ENCODE results near the gene ZBTB5. TPM values are rescaled to one million over a fixed set of nuclear protein-coding genes. Genes with fewer than 3 reads are reported as not detected.

Gene ZBTB5
- total and polyA plus RNA-seq, 2 of the 8 experiments (the other 6 are each of a cell fraction or from before 2014, with no cell fraction given): 13.3 to 14.5 TPM

GRCh38 chr9:37417857-37418618 is 47.2 kb downstream of the ZBTB5 start:
- no peak overlapping the region for H2AK5ac ChIP-seq (ENCODE audit: low read depth, low read length)
- no peak overlapping the region for H2BK12ac ChIP-seq (ENCODE audit: low read depth, low read length)
- H3K23ac ChIP-seq (ENCODE audit: insufficient read length): no peak overlapping the region
- H3K4me2 ChIP-seq (ENCODE audit: insufficient read depth in 1 of 2, low read depth in 2 of 2, low read length in 2 of 2): no peak overlapping the region
- POLR2A ChIA-PET (ENCODE audit: partially characterized antibody): interaction anchor here (0.9 to 2.4 kb wide), 5 partner anchors 12 to 48 kb away, joined by 3 to 7 read pairs (median 6); no protein-coding TSS in a partner anchor
- H3K4ac ChIP-seq (replicated peaks; ENCODE audit: insufficient read length, low read depth, low read length): no peak overlapping the region
- FAIRE-seq (no peak), DNase-seq (ENCODE audit: low read depth in 1 of 2, low spot score in 2 of 2) (no peak)
- H2BK15ac ChIP-seq (ENCODE audit: low read length): no peak overlapping the region
- no peak overlapping the region for H2BK5ac ChIP-seq (ENCODE audit: low read depth, low read length)
- no peaks in the 10 kb centered on the region for H3K9me3 ChIP-seq (ENCODE audit: insufficient read depth in 2 of 2, low read depth in 1 of 2, low read length in 1 of 2)
- H3K4me1 ChIP-seq (replicated peaks in 1 of 4; ENCODE audit: control insufficient read depth in 3 of 4, insufficient read depth in 4 of 4, low read length in 3 of 4): peaks cover 2 to 22% (median 14%) of the 10 kb centered on the region in 4 experiments
- H3K79me2 ChIP-seq (ENCODE audit: control insufficient read depth in 1 of 2, insufficient read depth in 2 of 2, low read length in 2 of 2): peaks cover 0 to 4% of the 10 kb centered on the region in 2 experiments; a peak in 1 of 4 replicates
- H3K27ac ChIP-seq (ENCODE audit: low read depth, low read length): no peak overlapping the region
- H3K14ac ChIP-seq (ENCODE audit: insufficient read length): no peak overlapping the region
- H3K18ac ChIP-seq (ENCODE audit: extremely low read depth, low read length): no peak overlapping the region
- H4K8ac ChIP-seq (ENCODE audit: extremely low read depth, insufficient read depth, low read length): no peak overlapping the region
- no peaks in the 10 kb centered on the region for H3K36me3 ChIP-seq (ENCODE audit: control insufficient read depth in 2 of 4, insufficient read depth in 4 of 4, low read length in 3 of 4)
- no peak overlapping the region for H4K91ac ChIP-seq (replicated peaks; ENCODE audit: insufficient read length, low read length)
- H4K20me1 ChIP-seq (replicated peaks in 1 of 2; ENCODE audit: control insufficient read depth in 1 of 2, insufficient read depth in 2 of 2, low read length in 2 of 2): no peaks in the 10 kb centered on the region
- no peak overlapping the region for H2BK20ac ChIP-seq (ENCODE audit: low read length)
- H3K9ac ChIP-seq (replicated peaks in 1 of 4; ENCODE audit: extremely low read depth in 1 of 4, low read depth in 3 of 4, low read length in 3 of 4): no peak overlapping the region
- 91% methylated on average over 9 of the region's 9 CpGs; no CpG with 5 or more reads in 1 of the 2 experiments for WGBS, 2 experiments (ENCODE audit: extremely low coverage in 1 of 2, insufficient coverage in 1 of 2, insufficient read length in 1 of 2, insufficient replicate concordance in 2 of 2, low coverage in 1 of 2, low lambda C conversion rate in 2 of 2, missing lambda C conversion rate in 1 of 2)
- 0 out of 2 replicates have a peak, but pooled peaks cover 2% of the 10 kb centered on the region for H3K79me1 ChIP-seq (ENCODE audit: low read depth, low read length)
- no peak overlapping the region for H4K5ac ChIP-seq (ENCODE audit: insufficient read length, low read depth, low read length)
- CTCF ChIA-PET (ENCODE audit: partially characterized antibody): interaction anchor here (0.5 to 2.0 kb wide), 5 partner anchors 11 to 534 kb away, joined by 3 to 9 read pairs (median 3); no protein-coding TSS in a partner anchor
- no peak overlapping the region for H2AFZ ChIP-seq (ENCODE audit: low read length)
- H3K4me3 ChIP-seq (ENCODE audit: extremely low read depth in 1 of 4, insufficient read depth in 2 of 4, low read depth in 3 of 4, low read length in 4 of 4): no peak overlapping the region
- H2BK120ac ChIP-seq (replicated peaks; ENCODE audit: low read depth, low read length): no peak overlapping the region
- no peak overlapping the region for H3K56ac ChIP-seq (replicated peaks; ENCODE audit: insufficient read length, low read depth, low read length)
- peaks cover 2% of the 10 kb centered on the region; the same call in 1 of the 2 replicates for H3K23me2 ChIP-seq (ENCODE audit: low read depth, low read length)
- no peaks in the 10 kb centered on the region for H3K27me3 ChIP-seq (replicated peaks in 1 of 4; ENCODE audit: control insufficient read depth in 3 of 4, extremely low read depth in 1 of 4, insufficient read depth in 3 of 4, low read length in 3 of 4)
- no peak for TF ChIP-seq SUZ12 (IDR thresholded peaks at IDR 0.05; ENCODE audit: low read length)
- no peak for TF ChIP-seq ATF2 (IDR thresholded peaks at IDR 0.05; ENCODE audit: low read length)
- TF ChIP-seq BACH1 (IDR thresholded peaks at IDR 0.05; ENCODE audit: low read length): no peak

Data from H1 (cell line).